Breast epithelium (tissue), 4 donors: ENCODE measurements around the gene WWOX. TPM values are rescaled to one million over a fixed set of nuclear protein-coding genes. Genes with fewer than 3 reads are reported as not detected.
"Not testable (repeated sequence)": the region's sequence is repeated elsewhere in the genome, so short reads cannot be mapped to it uniquely, and the experiment has no call there.

Experiments used
- DNase-seq, 2 donors: peaks; one replicate each; pipeline ENCODE4 v3.0.0-alpha.2; 2019; ENCODE audit warnings: low spot score in 2 of 2
- H3K27ac ChIP-seq, 2 donors: fragments of 200-600 bp; sonication (generic) in 1 of 2; one replicate each; pipeline ENCODE4 v1.5.1; 2016 to 2019; ENCODE audit warnings: mild to moderate bottlenecking in 1 of 2
- H3K27me3 ChIP-seq, 2 donors: fragments of 200-600 bp; sonication (generic) in 1 of 2; one replicate each; pipeline versions ENCODE4 v1.5.1 to v1.6.0; 2017 to 2019; ENCODE audit warnings: control low read depth in 1 of 2, mild to moderate bottlenecking in 1 of 2
- H3K36me3 ChIP-seq: fragments of 200-600 bp; one replicate; pipeline ENCODE4 v1.5.1; 2019
- H3K4me1 ChIP-seq, 2 donors: fragments of 200-600 bp; sonication (generic); one replicate each; pipeline ENCODE4 v1.5.1; 2016 to 2019; ENCODE audit warnings: control low read depth in 1 of 2
- H3K4me3 ChIP-seq, 3 donors: fragments of 200-600 bp; sonication (generic); 1 replicate in 2 of 3; 2 replicates in 1 of 3; pipeline ENCODE4 v1.5.1; 2016 to 2019; ENCODE audit warnings: mild to moderate bottlenecking in 3 of 3, moderate library complexity in 2 of 3
- H3K9me3 ChIP-seq, 2 donors: fragments of 200-600 bp; sonication (generic) in 1 of 2; one replicate each; pipeline ENCODE4 v1.5.1; 2016 to 2019; ENCODE audit warnings: control low read depth in 1 of 2
- CTCF ChIP-seq, 3 donors: fragments of 450-650 bp; IDR thresholded peaks; one replicate each; pipeline ENCODE4 v1.5.1; 2016 to 2017; ENCODE audit warnings: antibody characterized with exemption in 3 of 3, mild to moderate bottlenecking in 3 of 3, moderate library complexity in 3 of 3
- POLR2A ChIP-seq: fragments of 450-650 bp; IDR thresholded peaks from one replicate; pipeline ENCODE4 v1.6.1; 2016; ENCODE audit warnings: antibody characterized with exemption, mild to moderate bottlenecking, moderate library complexity
- POLR2AphosphoS5 ChIP-seq, 3 donors: sonication (generic); formaldehyde crosslinking; IDR thresholded peaks; one replicate each; pipeline ENCODE4 v1.6.1; 2017; ENCODE audit warnings: antibody characterized with exemption in 3 of 3
- intact Hi-C: fragments of 100-400 bp; cut with DNase I; formaldehyde crosslinking; loops from one replicate; pipeline ENCODE4 v1.15.1; 2023; ENCODE audit warnings: low total_unique reads
- total RNA-seq, 3 donors: library from RNA; depleted of rRNA; stranded (reverse); fragments of >200 nt; gene quantifications; one replicate each; pipeline ENCODE4 v1.1.0, GENCODE V29; 2016

Gene WWOX
- total RNA-seq, 3 donors from 2014 or later: 42.9 to 73.6 (median 43.4) TPM

GRCh38 chr16:78684655-78685375 lies 585.4 kb downstream of the WWOX start:
- Histone ChIP-seq H3K4me1 (no peaks in the 10 kb centered on the region), H3K9me3 (no peaks in the 10 kb centered on the region), H3K36me3 (no peaks in the 10 kb centered on the region), H3K27ac (peak overlapping the region in 1 of 2 donors; percentile 56), H3K4me3 (no peak overlapping the region), H3K27me3 (no peaks in the 10 kb centered on the region)
- TF ChIP-seq CTCF (IDR thresholded peaks at IDR 0.05) (no peak), POLR2A (no peak), POLR2AphosphoS5 (IDR thresholded peaks at IDR 0.05) (no peak)
- intact Hi-C loops: no loop called here
- DNase-seq: no peak

- H3K27ac ChIP-seq: no peak overlapping the region
- DNase-seq: no peak
These were observed 587.1 kb downstream of the WWOX start for GRCh38 chr16:78686601-78687000.

GRCh38 chr16:78689028-78689427 lies 589.6 kb downstream of the WWOX start:
- Histone ChIP-seq H3K36me3 (no peaks in the 10 kb centered on the region), H3K27me3 (no peaks in the 10 kb centered on the region), H3K27ac (no peak overlapping the region), H3K4me1 (no peaks in the 10 kb centered on the region), H3K9me3 (no peaks in the 10 kb centered on the region), H3K4me3 (no peak overlapping the region)
- no peak for TF ChIP-seq CTCF (IDR thresholded peaks at IDR 0.05)
- TF ChIP-seq POLR2A: no peak
- TF ChIP-seq POLR2AphosphoS5 (IDR thresholded peaks at IDR 0.05): no peak
- intact Hi-C loops: no loop called here
- no peak for DNase-seq

More at GRCh38 chr16:78686601-78687000, 587.1 kb downstream of the WWOX start:
- Histone ChIP-seq H3K4me3 (no peak overlapping the region), H3K4me1 (no peaks in the 10 kb centered on the region), H3K36me3 (no peaks in the 10 kb centered on the region), H3K27me3 (no peaks in the 10 kb centered on the region), H3K9me3 (no peaks in the 10 kb centered on the region)
- intact Hi-C loops: no loop called here
- no peak for TF ChIP-seq POLR2A
- TF ChIP-seq POLR2AphosphoS5 (IDR thresholded peaks at IDR 0.05): no peak
- no peak for TF ChIP-seq CTCF (IDR thresholded peaks at IDR 0.05)

GRCh38 chr16:78689536-78689935 lies 590.1 kb downstream of the WWOX start:
- Histone ChIP-seq H3K4me1 (no peaks in the 10 kb centered on the region), H3K9me3 (no peaks in the 10 kb centered on the region), H3K27ac (no peak overlapping the region), H3K27me3 (no peaks in the 10 kb centered on the region), H3K4me3 (no peak overlapping the region), H3K36me3 (no peaks in the 10 kb centered on the region)
- intact Hi-C loops: no loop called here
- no peak for TF ChIP-seq CTCF (IDR thresholded peaks at IDR 0.05)
- no peak for TF ChIP-seq POLR2A
- no peak for TF ChIP-seq POLR2AphosphoS5 (IDR thresholded peaks at IDR 0.05)
- DNase-seq: no peak

- TF ChIP-seq POLR2AphosphoS5 (IDR thresholded peaks at IDR 0.05): no peak
- TF ChIP-seq POLR2A: no peak
- TF ChIP-seq CTCF (IDR thresholded peaks at IDR 0.05): no peak
- H3K27me3 ChIP-seq: no peaks in the 10 kb centered on the region
- no peaks in the 10 kb centered on the region for H3K36me3 ChIP-seq
- no peaks in the 10 kb centered on the region for H3K4me1 ChIP-seq
- no peaks in the 10 kb centered on the region for H3K9me3 ChIP-seq
- H3K4me3 ChIP-seq: no peak overlapping the region
- DNase-seq: no peak
- H3K27ac ChIP-seq: no peak overlapping the region
- intact Hi-C loops: no loop called here
These were observed 591.1 kb downstream of the WWOX start for GRCh38 chr16:78690510-78690909.

- H3K4me1 ChIP-seq, H3K27me3 ChIP-seq, H3K36me3 ChIP-seq, H3K9me3 ChIP-seq, intact Hi-C loops, H3K4me3 ChIP-seq, H3K27ac ChIP-seq, DNase-seq: not testable (repeated sequence)
These were observed 592.3 kb downstream of the WWOX start for GRCh38 chr16:78691746-78692145.
